GM23338 (cell line): Measurements from ENCODE around the gene HS6ST1. TPM values are rescaled to one million over a fixed set of nuclear protein-coding genes. Genes with fewer than 3 reads are reported as not detected.

Experiments used
- ATAC-seq: fragments of 200-7000 bp; cut with Tn5 transposase; 3 replicates; pipeline ENCODE4 v1.9.1; 2020
- DNase-seq: peaks from one replicate; pipeline ENCODE4 v3.0.0-alpha.2; 2015; ENCODE audit warnings: low spot score
- H2AFZ ChIP-seq: fragments of 200-600 bp; sonication (generic); 2 replicates; pipeline ENCODE4 v1.8.0; 2016; ENCODE audit warnings: antibody characterized with exemption, mild to moderate bottlenecking, moderate library complexity
- H3F3A ChIP-seq: fragments of 200-600 bp; sonication (generic); replicated peaks from 2 replicates; pipeline ENCODE4 v1.8.0; 2017; ENCODE audit warnings: antibody characterized with exemption, mixed run types, low read depth
- H3K27ac ChIP-seq: fragments of 200-600 bp; sonication (generic); 2 replicates; pipeline ENCODE4 v1.6.1; 2016; ENCODE audit warnings: low read depth
- H3K27me3 ChIP-seq: fragments of 200-600 bp; sonication (generic); 2 replicates; pipeline ENCODE4 v1.8.0; 2016; ENCODE audit warnings: mild to moderate bottlenecking, mixed run types, moderate library complexity; ENCODE audit not compliant: insufficient read depth
- H3K36me3 ChIP-seq: fragments of 200-600 bp; sonication (generic); 2 replicates; pipeline ENCODE4 v1.8.0; 2016; ENCODE audit warnings: mild to moderate bottlenecking; ENCODE audit not compliant: insufficient read depth
- H3K4me1 ChIP-seq: fragments of 200-600 bp; sonication (generic); 2 replicates; pipeline ENCODE4 v1.8.0; 2016; ENCODE audit warnings: mild to moderate bottlenecking, moderate library complexity; ENCODE audit not compliant: insufficient read depth
- H3K4me2 ChIP-seq: fragments of 200-600 bp; sonication (generic); 2 replicates; pipeline ENCODE4 v1.7.1; 2017; ENCODE audit warnings: mixed run types
- H3K4me3 ChIP-seq: fragments of 200-600 bp; sonication (generic); 2 replicates; pipeline ENCODE4 v1.6.1; 2016; ENCODE audit warnings: mixed run types
- H3K79me2 ChIP-seq: fragments of 200-600 bp; sonication (generic); replicated peaks from 2 replicates; pipeline ENCODE4 v1.8.0; 2017; ENCODE audit warnings: mild to moderate bottlenecking; ENCODE audit not compliant: insufficient read depth
- H3K9me2 ChIP-seq: fragments of 200-600 bp; sonication (generic); 2 replicates; pipeline ENCODE4 v1.8.0; 2017; ENCODE audit not compliant: insufficient read depth
- H4K20me1 ChIP-seq: fragments of 200-600 bp; sonication (generic); replicated peaks from 2 replicates; pipeline ENCODE4 v1.8.0; 2017; ENCODE audit warnings: mild to moderate bottlenecking; ENCODE audit not compliant: insufficient read depth
- H3K27ac Mint-ChIP-seq: 2 replicates; pipeline ENCODE4 v1.8.0; 2020; ENCODE audit warnings: inconsistent platforms, mild to moderate bottlenecking, moderate library complexity, mixed read lengths
- H3K27me3 Mint-ChIP-seq: 3 replicates; pipeline ENCODE4 v1.8.0; 2022; ENCODE audit warnings: low read depth, mild to moderate bottlenecking, moderate library complexity, mixed read lengths, inconsistent platforms; ENCODE audit not compliant: insufficient read depth, poor library complexity
- H3K36me3 Mint-ChIP-seq: 3 replicates; pipeline ENCODE4 v1.8.0; 2021; ENCODE audit warnings: low read depth, mild to moderate bottlenecking, inconsistent platforms, moderate library complexity, mixed read lengths
- H3K4me1 Mint-ChIP-seq: 3 replicates; pipeline ENCODE4 v1.8.0; 2020; ENCODE audit warnings: mild to moderate bottlenecking, inconsistent platforms, mixed read lengths
- H3K4me3 Mint-ChIP-seq: 3 replicates; pipeline ENCODE4 v1.8.0; 2021; ENCODE audit warnings: moderate library complexity, mild to moderate bottlenecking, inconsistent platforms, mixed read lengths
- H3K9me3 Mint-ChIP-seq: 3 replicates; pipeline ENCODE4 v1.8.0; 2020; ENCODE audit warnings: moderate library complexity, mild to moderate bottlenecking, inconsistent platforms, mixed read lengths
- CREB1 ChIP-seq: fragments of 250-450 bp; sonication (Bioruptor Pico); IDR thresholded peaks from 2 replicates; pipeline ENCODE4 v1.5.0; 2020; ENCODE audit warnings: low read depth, mild to moderate bottlenecking, moderate library complexity
- ETS1 ChIP-seq: IDR thresholded peaks from 2 replicates; pipeline ENCODE4 v1.6.1; 2016; ENCODE audit warnings: antibody characterized with exemption
- EZH2 ChIP-seq: fragments of 200-600 bp; sonication (generic); IDR thresholded peaks from one replicate; pipeline ENCODE4 v1.8.0; 2017; ENCODE audit warnings: antibody characterized with exemption, mild to moderate bottlenecking, low read depth; ENCODE audit not compliant: unreplicated experiment
- EZH2phosphoT487 ChIP-seq: fragments of 200-600 bp; sonication (generic); IDR thresholded peaks from one replicate; pipeline ENCODE4 v1.8.1; 2018; ENCODE audit warnings: antibody characterized with exemption; ENCODE audit not compliant: unreplicated experiment
- JUNB ChIP-seq: IDR thresholded peaks from one replicate; pipeline ENCODE4 v1.6.1; 2016; ENCODE audit warnings: antibody characterized with exemption; ENCODE audit not compliant: unreplicated experiment
- NANOG ChIP-seq: IDR thresholded peaks from 2 replicates; pipeline ENCODE4 v1.6.1; 2016; ENCODE audit warnings: antibody characterized with exemption, borderline replicate concordance
- POLR2AphosphoS5 ChIP-seq: IDR thresholded peaks from 2 replicates; pipeline ENCODE4 v1.6.1; 2016; ENCODE audit warnings: antibody characterized with exemption, low read depth
- STAT1 ChIP-seq: IDR thresholded peaks from one replicate; pipeline ENCODE4 v1.6.1; 2016; ENCODE audit warnings: antibody characterized with exemption; ENCODE audit not compliant: unreplicated experiment
- ZNF114 ChIP-seq: fragments of 250-450 bp; sonication (Bioruptor Pico); IDR thresholded peaks from 2 replicates; pipeline ENCODE4 v1.5.0; 2020; ENCODE audit warnings: mild to moderate bottlenecking, moderate library complexity
- ZNF331 ChIP-seq: fragments of 250-450 bp; sonication (Bioruptor Pico); IDR thresholded peaks from 2 replicates; pipeline ENCODE4 v1.5.0; 2020; ENCODE audit warnings: low read depth, mild to moderate bottlenecking, moderate library complexity
- ZNF462 ChIP-seq: fragments of 250-450 bp; sonication (Bioruptor Pico); IDR thresholded peaks from 2 replicates; pipeline ENCODE4 v1.5.0; 2020; ENCODE audit warnings: mild to moderate bottlenecking, moderate library complexity
- polyA plus RNA-seq: library from polyadenylated mRNA; unstranded; fragments of >200 nt; fragmentation: Nextera tagmentation; extraction: Ambion mirVana; gene quantifications from 2 replicates; pipeline ENCODE4 v1.2.1, GENCODE V29; 2016
- total RNA-seq: library from RNA; depleted of rRNA; stranded (reverse); fragments of >200 nt; shearing (Covaris generic); gene quantifications from 2 replicates; pipeline ENCODE4 v1.2.3, GENCODE V29; 2014
- TF ChIP-seq, protein P1 (sequence below), 2 experiments: fragments of 200-600 bp in 1 of 2; sonication (generic) in 1 of 2; conservative IDR thresholded peaks; 2 replicates each; pipeline versions ENCODE4 v1.5.1 to v1.6.1; 2016 to 2017; ENCODE audit warnings: antibody characterized with exemption in 2 of 2, low read depth in 2 of 2, mild to moderate bottlenecking in 2 of 2, moderate library complexity in 1 of 2

The HS6ST1 gene
- total and polyA plus RNA-seq, 2 experiments from 2014 or later: 21.1 to 106 TPM

- Histone ChIP-seq H3K79me2 (no peaks in the 10 kb centered on the region), H3F3A (0 out of 2 replicates have a peak, but pooled peaks cover 4% of the 10 kb centered on the region), H3K4me3 (no peak overlapping the region), H3K36me3 (no peaks in the 10 kb centered on the region), H3K27me3 (no peaks in the 10 kb centered on the region), H3K27ac (no peak overlapping the region), H3K4me2 (no peak overlapping the region), H2AFZ (no peak overlapping the region), H3K9me2 (no peaks in the 10 kb centered on the region), H4K20me1 (no peaks in the 10 kb centered on the region), H3K4me1 (0 out of 2 replicates have a peak, but pooled peaks cover 4% of the 10 kb centered on the region)
- Mint-ChIP-seq H3K27ac (no peak overlapping the region), H3K27me3 (peaks cover 14% of the 10 kb centered on the region), H3K4me3 (no peak overlapping the region), H3K9me3 (no peaks in the 10 kb centered on the region), H3K36me3 (no peaks in the 10 kb centered on the region; the same call in 2 of the 3 replicates), H3K4me1 (peaks cover 17% of the 10 kb centered on the region)
- no peak for ATAC-seq
- no peak for TF ChIP-seq ZNF114 (CRISPR knock-in tag)
- DNase-seq: no peak
Measured at GRCh38 chr2:128258218-128258617, 60.5 kb downstream of the HS6ST1 start.

GRCh38 chr2:128252501-128252900 lies 66.2 kb downstream of the HS6ST1 start:
- Mint-ChIP-seq H3K4me1 (no peaks in the 10 kb centered on the region), H3K27me3 (peaks cover 2% of the 10 kb centered on the region), H3K27ac (no peak overlapping the region), H3K9me3 (no peaks in the 10 kb centered on the region), H3K36me3 (no peaks in the 10 kb centered on the region), H3K4me3 (no peak overlapping the region)
- no peaks in the 10 kb centered on the region for H3K27me3 ChIP-seq
- ATAC-seq: no peak
- H3K36me3 ChIP-seq: no peaks in the 10 kb centered on the region
- H3K4me3 ChIP-seq: no peak overlapping the region
- H3K9me2 ChIP-seq: no peaks in the 10 kb centered on the region
- DNase-seq: no peak
- no peaks in the 10 kb centered on the region for H4K20me1 ChIP-seq
- H3F3A ChIP-seq: no peaks in the 10 kb centered on the region
- H3K4me1 ChIP-seq: no peaks in the 10 kb centered on the region
- H3K27ac ChIP-seq: no peak overlapping the region
- H2AFZ ChIP-seq: no peak overlapping the region
- H3K79me2 ChIP-seq: no peaks in the 10 kb centered on the region
- no peak overlapping the region for H3K4me2 ChIP-seq
- no peak for TF ChIP-seq EZH2phosphoT487
- TF ChIP-seq POLR2AphosphoS5: no peak
- no peak for TF ChIP-seq ZNF114 (CRISPR knock-in tag)
- TF ChIP-seq, protein P1, sequence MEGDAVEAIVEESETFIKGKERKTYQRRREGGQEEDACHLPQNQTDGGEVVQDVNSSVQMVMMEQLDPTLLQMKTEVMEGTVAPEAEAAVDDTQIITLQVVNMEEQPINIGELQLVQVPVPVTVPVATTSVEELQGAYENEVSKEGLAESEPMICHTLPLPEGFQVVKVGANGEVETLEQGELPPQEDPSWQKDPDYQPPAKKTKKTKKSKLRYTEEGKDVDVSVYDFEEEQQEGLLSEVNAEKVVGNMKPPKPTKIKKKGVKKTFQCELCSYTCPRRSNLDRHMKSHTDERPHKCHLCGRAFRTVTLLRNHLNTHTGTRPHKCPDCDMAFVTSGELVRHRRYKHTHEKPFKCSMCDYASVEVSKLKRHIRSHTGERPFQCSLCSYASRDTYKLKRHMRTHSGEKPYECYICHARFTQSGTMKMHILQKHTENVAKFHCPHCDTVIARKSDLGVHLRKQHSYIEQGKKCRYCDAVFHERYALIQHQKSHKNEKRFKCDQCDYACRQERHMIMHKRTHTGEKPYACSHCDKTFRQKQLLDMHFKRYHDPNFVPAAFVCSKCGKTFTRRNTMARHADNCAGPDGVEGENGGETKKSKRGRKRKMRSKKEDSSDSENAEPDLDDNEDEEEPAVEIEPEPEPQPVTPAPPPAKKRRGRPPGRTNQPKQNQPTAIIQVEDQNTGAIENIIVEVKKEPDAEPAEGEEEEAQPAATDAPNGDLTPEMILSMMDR (conservative IDR thresholded peaks at IDR 0.05; ENCODE audit: low read depth in 2 of 2): no peak
- no peak for TF ChIP-seq JUNB
- TF ChIP-seq ZNF462 (CRISPR knock-in tag): no peak
- no peak for TF ChIP-seq NANOG
- no peak for TF ChIP-seq EZH2
- no peak for TF ChIP-seq ZNF331
- TF ChIP-seq CREB1 (CRISPR knock-in tag): no peak
- no peak for TF ChIP-seq ETS1
- TF ChIP-seq STAT1: no peak
